ENCODE data around the gene PRICKLE2. TPM values are rescaled to one million over a fixed set of nuclear protein-coding genes. Genes with fewer than 3 reads are reported as not detected.

The PRICKLE2 gene
- total and polyA plus RNA-seq, 2 experiments from 2014 or later, result 1.1 to 12.5 TPM

DNA sequence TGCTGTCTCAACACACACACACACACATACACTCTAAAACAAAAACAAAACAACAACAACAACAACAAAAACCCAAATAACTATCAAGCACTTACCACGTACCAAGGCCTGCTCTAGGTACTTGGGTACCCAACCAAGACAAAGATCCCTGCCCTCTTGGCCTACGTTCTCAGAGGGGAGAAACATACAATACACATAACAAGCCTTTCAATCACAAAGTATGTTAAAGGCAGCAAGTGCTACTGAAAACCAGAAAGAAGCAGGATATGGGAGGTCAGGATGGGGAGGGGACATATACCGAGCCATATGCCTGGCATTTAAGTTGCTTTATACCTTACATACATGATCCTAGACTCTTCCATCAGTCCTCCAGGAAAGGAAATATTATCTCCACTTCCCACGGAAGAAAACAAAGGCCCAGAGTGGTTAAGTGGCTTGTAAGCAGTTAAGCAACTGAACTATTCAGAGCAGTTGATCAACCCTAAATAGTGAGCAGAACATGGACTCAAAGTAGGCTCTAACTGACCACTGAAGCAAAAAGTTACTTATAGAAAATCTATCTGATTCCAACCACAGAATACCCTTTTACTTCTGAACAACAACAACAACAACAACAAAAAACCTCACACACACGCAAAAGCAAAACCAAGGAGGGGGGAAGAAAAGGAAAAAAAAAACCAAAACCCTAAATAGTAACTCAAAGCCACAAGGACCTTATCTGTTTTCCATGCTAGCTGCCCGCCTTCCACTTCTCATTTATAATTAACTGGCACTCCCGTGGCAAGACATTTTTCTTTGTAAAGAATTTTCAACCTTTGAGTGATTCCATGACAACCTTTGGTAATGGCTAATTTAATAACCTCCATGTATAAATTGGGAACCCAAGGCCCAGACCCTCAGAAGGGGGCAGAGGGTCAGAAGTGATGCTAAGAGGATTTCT, 21.0 kb downstream of the PRICKLE2 start (continued):
- TF ChIP-seq, protein P1, sequence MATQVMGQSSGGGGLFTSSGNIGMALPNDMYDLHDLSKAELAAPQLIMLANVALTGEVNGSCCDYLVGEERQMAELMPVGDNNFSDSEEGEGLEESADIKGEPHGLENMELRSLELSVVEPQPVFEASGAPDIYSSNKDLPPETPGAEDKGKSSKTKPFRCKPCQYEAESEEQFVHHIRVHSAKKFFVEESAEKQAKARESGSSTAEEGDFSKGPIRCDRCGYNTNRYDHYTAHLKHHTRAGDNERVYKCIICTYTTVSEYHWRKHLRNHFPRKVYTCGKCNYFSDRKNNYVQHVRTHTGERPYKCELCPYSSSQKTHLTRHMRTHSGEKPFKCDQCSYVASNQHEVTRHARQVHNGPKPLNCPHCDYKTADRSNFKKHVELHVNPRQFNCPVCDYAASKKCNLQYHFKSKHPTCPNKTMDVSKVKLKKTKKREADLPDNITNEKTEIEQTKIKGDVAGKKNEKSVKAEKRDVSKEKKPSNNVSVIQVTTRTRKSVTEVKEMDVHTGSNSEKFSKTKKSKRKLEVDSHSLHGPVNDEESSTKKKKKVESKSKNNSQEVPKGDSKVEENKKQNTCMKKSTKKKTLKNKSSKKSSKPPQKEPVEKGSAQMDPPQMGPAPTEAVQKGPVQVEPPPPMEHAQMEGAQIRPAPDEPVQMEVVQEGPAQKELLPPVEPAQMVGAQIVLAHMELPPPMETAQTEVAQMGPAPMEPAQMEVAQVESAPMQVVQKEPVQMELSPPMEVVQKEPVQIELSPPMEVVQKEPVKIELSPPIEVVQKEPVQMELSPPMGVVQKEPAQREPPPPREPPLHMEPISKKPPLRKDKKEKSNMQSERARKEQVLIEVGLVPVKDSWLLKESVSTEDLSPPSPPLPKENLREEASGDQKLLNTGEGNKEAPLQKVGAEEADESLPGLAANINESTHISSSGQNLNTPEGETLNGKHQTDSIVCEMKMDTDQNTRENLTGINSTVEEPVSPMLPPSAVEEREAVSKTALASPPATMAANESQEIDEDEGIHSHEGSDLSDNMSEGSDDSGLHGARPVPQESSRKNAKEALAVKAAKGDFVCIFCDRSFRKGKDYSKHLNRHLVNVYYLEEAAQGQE (IDR thresholded peaks at IDR 0.05; ENCODE audit: unreplicated experiment), result no peak
- TF ChIP-seq, protein P2, sequence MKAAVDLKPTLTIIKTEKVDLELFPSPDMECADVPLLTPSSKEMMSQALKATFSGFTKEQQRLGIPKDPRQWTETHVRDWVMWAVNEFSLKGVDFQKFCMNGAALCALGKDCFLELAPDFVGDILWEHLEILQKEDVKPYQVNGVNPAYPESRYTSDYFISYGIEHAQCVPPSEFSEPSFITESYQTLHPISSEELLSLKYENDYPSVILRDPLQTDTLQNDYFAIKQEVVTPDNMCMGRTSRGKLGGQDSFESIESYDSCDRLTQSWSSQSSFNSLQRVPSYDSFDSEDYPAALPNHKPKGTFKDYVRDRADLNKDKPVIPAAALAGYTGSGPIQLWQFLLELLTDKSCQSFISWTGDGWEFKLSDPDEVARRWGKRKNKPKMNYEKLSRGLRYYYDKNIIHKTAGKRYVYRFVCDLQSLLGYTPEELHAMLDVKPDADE (IDR thresholded peaks at IDR 0.05), result no peak
- no peak for TF ChIP-seq EZH2 (IDR thresholded peaks at IDR 0.05; ENCODE audit: low read depth, unreplicated experiment)
- no peak for TF ChIP-seq JUNB (IDR thresholded peaks at IDR 0.05; ENCODE audit: unreplicated experiment)
- no peak for TF ChIP-seq STAT1 (IDR thresholded peaks at IDR 0.05; ENCODE audit: unreplicated experiment)
- no peak for TF ChIP-seq ZNF114 (CRISPR knock-in tag; IDR thresholded peaks at IDR 0.05)
- no peak for TF ChIP-seq ZNF331 (CRISPR knock-in tag; IDR thresholded peaks at IDR 0.05; ENCODE audit: low read depth)

DNA sequence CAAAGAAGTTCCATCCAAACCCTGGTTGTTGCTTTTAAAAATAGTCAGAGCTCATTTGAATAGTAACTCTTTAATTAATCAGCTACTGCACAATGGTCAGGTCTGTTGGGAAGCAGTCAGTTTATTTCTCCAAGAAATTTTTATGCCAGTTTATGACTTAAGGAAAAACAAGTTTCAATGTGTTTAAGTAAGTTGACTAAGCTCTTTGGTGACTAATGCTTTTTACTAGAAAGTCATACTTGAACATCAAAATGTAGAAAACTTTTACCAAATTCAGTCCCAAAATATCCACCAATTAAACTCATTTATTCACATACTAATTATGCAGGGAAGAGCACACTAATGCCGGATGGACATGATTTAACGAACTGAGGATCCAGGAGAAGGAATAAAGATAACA, 22.1 kb downstream of the PRICKLE2 start:
- Mint-ChIP-seq H3K27me3 (ENCODE audit: insufficient read depth, low read depth, poor library complexity) (no peaks in the 10 kb centered on the region), H3K27ac (no peak overlapping the region), H3K9me3 (no peaks in the 10 kb centered on the region), H3K4me3 (no peak overlapping the region; the same call in 2 of the 3 replicates), H3K4me1 (peaks cover 15% of the 10 kb centered on the region), H3K36me3 (ENCODE audit: low read depth) (peaks cover 7% of the 10 kb centered on the region)
- Histone ChIP-seq H3K9me2 (ENCODE audit: insufficient read depth) (no peaks in the 10 kb centered on the region), H2AFZ (no peak overlapping the region), H3K4me2 (no peak overlapping the region), H3K27ac (ENCODE audit: low read depth) (no peak overlapping the region), H3K27me3 (ENCODE audit: insufficient read depth) (no peaks in the 10 kb centered on the region), H3K4me3 (no peak overlapping the region), H3K36me3 (ENCODE audit: insufficient read depth) (no peaks in the 10 kb centered on the region), H3K4me1 (ENCODE audit: insufficient read depth) (no peaks in the 10 kb centered on the region), H3F3A (replicated peaks; ENCODE audit: low read depth) (no peaks in the 10 kb centered on the region), H4K20me1 (replicated peaks; ENCODE audit: insufficient read depth) (no peaks in the 10 kb centered on the region), H3K79me2 (replicated peaks; ENCODE audit: insufficient read depth) (no peaks in the 10 kb centered on the region)
- ATAC-seq, result no peak
- DNase-seq (ENCODE audit: low spot score), result no peak
- no peak for TF ChIP-seq CREB1 (CRISPR knock-in tag; IDR thresholded peaks at IDR 0.05; ENCODE audit: low read depth)
- no peak for TF ChIP-seq ZNF331 (CRISPR knock-in tag; IDR thresholded peaks at IDR 0.05; ENCODE audit: low read depth)
- TF ChIP-seq, protein P2 (IDR thresholded peaks at IDR 0.05), result no peak
- no peak for TF ChIP-seq STAT1 (IDR thresholded peaks at IDR 0.05; ENCODE audit: unreplicated experiment)
- TF ChIP-seq POLR2AphosphoS5 (IDR thresholded peaks at IDR 0.05; ENCODE audit: low read depth), result no peak
- no peak for TF ChIP-seq JUNB (IDR thresholded peaks at IDR 0.05; ENCODE audit: unreplicated experiment)
- TF ChIP-seq ZNF114 (CRISPR knock-in tag; IDR thresholded peaks at IDR 0.05), result no peak
- TF ChIP-seq EZH2phosphoT487 (IDR thresholded peaks at IDR 0.05; ENCODE audit: unreplicated experiment), result no peak
- TF ChIP-seq, protein P3, sequence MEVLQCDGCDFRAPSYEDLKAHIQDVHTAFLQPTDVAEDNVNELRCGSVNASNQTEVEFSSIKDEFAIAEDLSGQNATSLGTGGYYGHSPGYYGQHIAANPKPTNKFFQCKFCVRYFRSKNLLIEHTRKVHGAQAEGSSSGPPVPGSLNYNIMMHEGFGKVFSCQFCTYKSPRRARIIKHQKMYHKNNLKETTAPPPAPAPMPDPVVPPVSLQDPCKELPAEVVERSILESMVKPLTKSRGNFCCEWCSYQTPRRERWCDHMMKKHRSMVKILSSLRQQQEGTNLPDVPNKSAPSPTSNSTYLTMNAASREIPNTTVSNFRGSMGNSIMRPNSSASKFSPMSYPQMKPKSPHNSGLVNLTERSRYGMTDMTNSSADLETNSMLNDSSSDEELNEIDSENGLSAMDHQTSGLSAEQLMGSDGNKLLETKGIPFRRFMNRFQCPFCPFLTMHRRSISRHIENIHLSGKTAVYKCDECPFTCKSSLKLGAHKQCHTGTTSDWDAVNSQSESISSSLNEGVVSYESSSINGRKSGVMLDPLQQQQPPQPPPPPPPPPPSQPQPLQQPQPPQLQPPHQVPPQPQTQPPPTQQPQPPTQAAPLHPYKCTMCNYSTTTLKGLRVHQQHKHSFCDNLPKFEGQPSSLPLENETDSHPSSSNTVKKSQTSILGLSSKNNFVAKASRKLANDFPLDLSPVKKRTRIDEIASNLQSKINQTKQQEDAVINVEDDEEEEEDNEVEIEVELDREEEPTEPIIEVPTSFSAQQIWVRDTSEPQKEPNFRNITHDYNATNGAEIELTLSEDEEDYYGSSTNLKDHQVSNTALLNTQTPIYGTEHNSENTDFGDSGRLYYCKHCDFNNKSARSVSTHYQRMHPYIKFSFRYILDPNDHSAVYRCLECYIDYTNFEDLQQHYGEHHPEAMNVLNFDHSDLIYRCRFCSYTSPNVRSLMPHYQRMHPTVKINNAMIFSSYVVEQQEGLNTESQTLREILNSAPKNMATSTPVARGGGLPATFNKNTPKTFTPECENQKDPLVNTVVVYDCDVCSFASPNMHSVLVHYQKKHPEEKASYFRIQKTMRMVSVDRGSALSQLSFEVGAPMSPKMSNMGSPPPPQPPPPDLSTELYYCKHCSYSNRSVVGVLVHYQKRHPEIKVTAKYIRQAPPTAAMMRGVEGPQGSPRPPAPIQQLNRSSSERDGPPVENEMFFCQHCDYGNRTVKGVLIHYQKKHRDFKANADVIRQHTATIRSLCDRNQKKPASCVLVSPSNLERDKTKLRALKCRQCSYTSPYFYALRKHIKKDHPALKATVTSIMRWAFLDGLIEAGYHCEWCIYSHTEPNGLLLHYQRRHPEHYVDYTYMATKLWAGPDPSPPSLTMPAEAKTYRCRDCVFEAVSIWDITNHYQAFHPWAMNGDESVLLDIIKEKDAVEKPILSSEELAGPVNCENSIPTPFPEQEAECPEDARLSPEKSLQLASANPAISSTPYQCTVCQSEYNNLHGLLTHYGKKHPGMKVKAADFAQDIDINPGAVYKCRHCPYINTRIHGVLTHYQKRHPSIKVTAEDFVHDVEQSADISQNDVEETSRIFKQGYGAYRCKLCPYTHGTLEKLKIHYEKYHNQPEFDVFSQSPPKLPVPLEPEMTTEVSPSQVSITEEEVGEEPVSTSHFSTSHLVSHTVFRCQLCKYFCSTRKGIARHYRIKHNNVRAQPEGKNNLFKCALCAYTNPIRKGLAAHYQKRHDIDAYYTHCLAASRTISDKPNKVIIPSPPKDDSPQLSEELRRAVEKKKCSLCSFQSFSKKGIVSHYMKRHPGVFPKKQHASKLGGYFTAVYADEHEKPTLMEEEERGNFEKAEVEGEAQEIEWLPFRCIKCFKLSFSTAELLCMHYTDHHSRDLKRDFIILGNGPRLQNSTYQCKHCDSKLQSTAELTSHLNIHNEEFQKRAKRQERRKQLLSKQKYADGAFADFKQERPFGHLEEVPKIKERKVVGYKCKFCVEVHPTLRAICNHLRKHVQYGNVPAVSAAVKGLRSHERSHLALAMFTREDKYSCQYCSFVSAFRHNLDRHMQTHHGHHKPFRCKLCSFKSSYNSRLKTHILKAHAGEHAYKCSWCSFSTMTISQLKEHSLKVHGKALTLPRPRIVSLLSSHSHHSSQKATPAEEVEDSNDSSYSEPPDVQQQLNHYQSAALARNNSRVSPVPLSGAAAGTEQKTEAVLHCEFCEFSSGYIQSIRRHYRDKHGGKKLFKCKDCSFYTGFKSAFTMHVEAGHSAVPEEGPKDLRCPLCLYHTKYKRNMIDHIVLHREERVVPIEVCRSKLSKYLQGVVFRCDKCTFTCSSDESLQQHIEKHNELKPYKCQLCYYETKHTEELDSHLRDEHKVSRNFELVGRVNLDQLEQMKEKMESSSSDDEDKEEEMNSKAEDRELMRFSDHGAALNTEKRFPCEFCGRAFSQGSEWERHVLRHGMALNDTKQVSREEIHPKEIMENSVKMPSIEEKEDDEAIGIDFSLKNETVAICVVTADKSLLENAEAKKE (CRISPR knock-in tag; IDR thresholded peaks at IDR 0.05), result no peak

All from GM23338 (cell line).